GM12878 (cell line): Measurements from ENCODE around the gene PAF1. TPM values are rescaled to one million over a fixed set of nuclear protein-coding genes. Genes with fewer than 3 reads are reported as not detected.

Experiments used
- ATF2 ChIP-seq: IDR thresholded peaks from 2 replicates; pipeline ENCODE4 v1.6.1; 2012; ENCODE audit warnings: low read length, inconsistent platforms
- ATF7 ChIP-seq: fragments of 450-650 bp; IDR thresholded peaks from 2 replicates; pipeline ENCODE4 v1.6.1; 2016; ENCODE audit warnings: low read depth, mild to moderate bottlenecking
- BHLHE40 ChIP-seq, 2 experiments: fragments of 450-650 bp in 1 of 2; IDR thresholded peaks; 2 replicates each; pipeline ENCODE4 v1.6.1; 2011 to 2017; ENCODE audit warnings: low read depth in 2 of 2, borderline replicate concordance in 1 of 2, improper control_type of control experiment in 1 of 2, low read length in 1 of 2, mild to moderate bottlenecking in 1 of 2
- BMI1 ChIP-seq: fragments of 450-650 bp; IDR thresholded peaks from 2 replicates; pipeline ENCODE4 v1.6.1; 2016; ENCODE audit warnings: mild to moderate bottlenecking, moderate library complexity, borderline replicate concordance
- CHD2 ChIP-seq: IDR thresholded peaks from 2 replicates; pipeline ENCODE4 v1.6.1; 2011; ENCODE audit warnings: low read depth, low read length, improper control_type of control experiment, borderline replicate concordance
- CREB1 ChIP-seq: IDR thresholded peaks from 2 replicates; pipeline ENCODE4 v1.6.1; 2012; ENCODE audit warnings: low read depth, mild to moderate bottlenecking, inconsistent platforms
- CREM ChIP-seq: IDR thresholded peaks from 2 replicates; pipeline ENCODE4 v1.6.1; 2014; ENCODE audit warnings: antibody characterized with exemption, low read depth
- EZH2 ChIP-seq: IDR thresholded peaks from 2 replicates; pipeline ENCODE4 v1.6.1; 2012; ENCODE audit warnings: low read depth, mild to moderate bottlenecking, control low read depth, inconsistent platforms, low read length, borderline replicate concordance; ENCODE audit not compliant: control insufficient read depth
- GATAD2B ChIP-seq: fragments of 450-650 bp; conservative IDR thresholded peaks from 2 replicates; pipeline ENCODE4 v1.6.1; 2017; ENCODE audit warnings: low read depth, mild to moderate bottlenecking, moderate library complexity
- IRF4 ChIP-seq: IDR thresholded peaks from 2 replicates; pipeline ENCODE4 v1.6.1; 2011; ENCODE audit warnings: low read depth, low read length
- MEF2A ChIP-seq: IDR thresholded peaks from 2 replicates; pipeline ENCODE4 v1.6.1; 2011; ENCODE audit warnings: low read depth, mild to moderate bottlenecking, low read length, moderate library complexity; ENCODE audit not compliant: insufficient read depth
- PAX5 ChIP-seq: IDR thresholded peaks from 2 replicates; pipeline ENCODE4 v1.6.1; 2011; ENCODE audit warnings: low read depth, low read length, borderline replicate concordance
- POU2F2 ChIP-seq: IDR thresholded peaks from 3 replicates; pipeline ENCODE4 v1.6.1; 2011; ENCODE audit warnings: low read depth, mild to moderate bottlenecking, low read length, borderline replicate concordance
- RFX5 ChIP-seq: IDR thresholded peaks from 2 replicates; pipeline ENCODE4 v1.6.1; 2011; ENCODE audit warnings: low read depth, low read length, improper control_type of control experiment
- TCF3 ChIP-seq: IDR thresholded peaks from 2 replicates; pipeline ENCODE4 v1.6.1; 2012; ENCODE audit warnings: low read depth, mild to moderate bottlenecking, low read length, borderline replicate concordance; ENCODE audit not compliant: insufficient read depth
- YY1 ChIP-seq: IDR thresholded peaks from 2 replicates; pipeline ENCODE4 v1.6.1; 2011; ENCODE audit warnings: low read depth, mild to moderate bottlenecking, low read length
- ZBED1 ChIP-seq: IDR thresholded peaks from 2 replicates; pipeline ENCODE4 v1.6.1; 2016; ENCODE audit warnings: borderline replicate concordance
- ZNF217 ChIP-seq: fragments of 450-650 bp; IDR thresholded peaks from 2 replicates; pipeline ENCODE4 v1.6.1; 2017; ENCODE audit warnings: antibody characterized with exemption, mild to moderate bottlenecking
- polyA plus RNA-seq, 11 experiments: library from polyadenylated mRNA; depleted of rRNA in 4 of 11; unstranded in 6 of 11; stranded (reverse) in 5 of 11; fragments of >200 nt; fragmentation: Nextera tagmentation in 4 of 11; fragmentation: Illumina TruSeq in 1 of 11; extraction: Ambion mirVana in 4 of 11; extraction: Trizol in 1 of 11; gene quantifications; 1 replicate in 1 of 11; 2 replicates in 10 of 11; pipeline versions ENCODE4 v1.2.1 to v1.2.3, GENCODE V29; 2011 to 2016; ENCODE audit warnings: inconsistent platforms in 2 of 11, missing spikeins in 2 of 11, low read depth in 1 of 11
- total RNA-seq, 4 experiments: library from RNA; depleted of rRNA in 3 of 4; stranded (reverse); fragments of >200 nt in 3 of 4; fragmentation: Illumina TruSeq in 1 of 4; extraction: Trizol in 1 of 4; gene quantifications; 2 replicates each; pipeline versions ENCODE4 v1.2.1 to v1.2.3, GENCODE V29; 2013 to 2021

The PAF1 gene
- total and polyA plus RNA-seq, 10 of the 15 experiments (the other 5 are each of a cell fraction or from before 2014, with no cell fraction given): 1.7 to 45.8 (median 39.6) TPM

GRCh38 chr19:39351537-39352064, 39.3 kb downstream of the PAF1 start (continued):
- TF ChIP-seq GATAD2B (no peak), RFX5 (peak; percentile 96), ATF7 (peak; percentile 82), TCF3 (0 out of 2 replicates have a peak, but pooled peaks have one; percentile 23), MEF2A (peak; percentile 55; the same call in 1 of the 2 replicates), YY1 (no peak), ZBED1 (no peak), ATF2 (peak; percentile 82), BHLHE40 (IDR thresholded peaks at IDR 0.05; ENCODE audit: borderline replicate concordance in 1 of 2, low read depth in 2 of 2, low read length in 1 of 2) (peak in 1 of 2 experiments; percentile 64; a peak in 2 of 4 replicates), PAX5 (0 out of 2 replicates have a peak, but pooled peaks have one; percentile 39), CHD2 (peak; percentile 68; the same call in 1 of the 2 replicates), EZH2 (no peak), POU2F2 (peak; percentile 65; the same call in 2 of the 3 replicates), CREM (peak; percentile 82; the same call in 1 of the 2 replicates), BMI1 (no peak), IRF4 (peak; percentile 79; the same call in 1 of the 2 replicates), ZNF217 (peak; percentile 95), CREB1 (peak; percentile 95)
- TF ChIP-seq, all 136 proteins: peak for 25
